Measurements from ENCODE around the gene PHYHD1.

DNA sequence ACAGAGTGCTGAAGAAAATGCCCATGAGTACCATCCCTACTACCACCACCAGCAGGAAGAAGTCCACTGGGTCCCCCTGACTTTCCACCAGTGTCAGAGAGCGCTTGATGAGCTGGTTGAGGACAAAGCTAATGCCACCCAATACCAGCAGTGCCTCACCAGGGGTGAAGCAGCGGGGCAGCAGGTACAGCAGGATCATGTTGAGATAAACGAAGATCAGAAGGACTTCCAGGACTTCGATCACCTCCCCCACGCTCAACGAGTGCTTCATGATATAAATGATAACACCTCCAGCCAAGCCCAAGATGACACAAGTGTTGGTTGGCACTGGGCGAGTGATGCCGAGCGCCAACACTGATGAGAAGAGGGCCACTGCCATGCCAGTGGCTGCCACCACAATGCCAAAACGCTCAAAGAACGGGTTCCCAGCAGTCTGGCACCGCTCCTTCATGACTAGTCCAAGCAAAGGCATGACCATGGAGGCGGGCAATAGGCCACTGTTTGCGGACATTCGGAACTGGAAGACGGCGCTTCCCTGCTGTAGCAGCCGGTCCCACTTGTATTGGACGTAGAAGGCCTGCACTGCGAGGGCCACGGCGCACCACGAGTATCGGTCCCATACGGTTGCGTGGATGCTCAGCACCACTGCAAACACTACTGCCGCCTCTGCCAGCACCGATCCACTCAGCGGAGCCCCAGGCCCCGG lies 25.9 kb downstream of the PHYHD1 start:
- TF ChIP-seq, protein P1, sequence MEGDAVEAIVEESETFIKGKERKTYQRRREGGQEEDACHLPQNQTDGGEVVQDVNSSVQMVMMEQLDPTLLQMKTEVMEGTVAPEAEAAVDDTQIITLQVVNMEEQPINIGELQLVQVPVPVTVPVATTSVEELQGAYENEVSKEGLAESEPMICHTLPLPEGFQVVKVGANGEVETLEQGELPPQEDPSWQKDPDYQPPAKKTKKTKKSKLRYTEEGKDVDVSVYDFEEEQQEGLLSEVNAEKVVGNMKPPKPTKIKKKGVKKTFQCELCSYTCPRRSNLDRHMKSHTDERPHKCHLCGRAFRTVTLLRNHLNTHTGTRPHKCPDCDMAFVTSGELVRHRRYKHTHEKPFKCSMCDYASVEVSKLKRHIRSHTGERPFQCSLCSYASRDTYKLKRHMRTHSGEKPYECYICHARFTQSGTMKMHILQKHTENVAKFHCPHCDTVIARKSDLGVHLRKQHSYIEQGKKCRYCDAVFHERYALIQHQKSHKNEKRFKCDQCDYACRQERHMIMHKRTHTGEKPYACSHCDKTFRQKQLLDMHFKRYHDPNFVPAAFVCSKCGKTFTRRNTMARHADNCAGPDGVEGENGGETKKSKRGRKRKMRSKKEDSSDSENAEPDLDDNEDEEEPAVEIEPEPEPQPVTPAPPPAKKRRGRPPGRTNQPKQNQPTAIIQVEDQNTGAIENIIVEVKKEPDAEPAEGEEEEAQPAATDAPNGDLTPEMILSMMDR (conservative IDR thresholded peaks at IDR 0.05 in 1 of 2, IDR thresholded peaks at IDR 0.05 in 1 of 2; ENCODE audit: extremely low read depth in 1 of 2, insufficient read depth in 1 of 2, low read depth in 1 of 2, low read length in 2 of 2) = no peak
- TF ChIP-seq EZH2 (IDR thresholded peaks at IDR 0.05; ENCODE audit: borderline replicate concordance, low read length) = no peak
